H1 (cell line): ENCODE measurements around the gene CD84. TPM values are rescaled to one million over a fixed set of nuclear protein-coding genes. Genes with fewer than 3 reads are reported as not detected.

Source experiments
- EGR1 ChIP-seq: IDR thresholded peaks from 2 replicates; pipeline ENCODE4 v1.6.1; 2011; ENCODE audit warnings: low read depth, low read length, borderline replicate concordance
- EP300 ChIP-seq, 2 experiments: IDR thresholded peaks; 1 replicate in 1 of 2; 2 replicates in 1 of 2; pipeline ENCODE4 v1.6.1; 2011 to 2012; ENCODE audit warnings: low read depth in 2 of 2, low read length in 2 of 2, mild to moderate bottlenecking in 2 of 2, borderline replicate concordance in 1 of 2, inconsistent platforms in 1 of 2, moderate library complexity in 1 of 2
- POLR2A ChIP-seq, 2 experiments: IDR thresholded peaks; 1 replicate in 1 of 2; 2 replicates in 1 of 2; pipeline ENCODE4 v1.6.1; 2011; ENCODE audit warnings: low read depth in 2 of 2, low read length in 2 of 2, mild to moderate bottlenecking in 2 of 2; ENCODE audit errors: control extremely low read depth in 1 of 2
- TAF7 ChIP-seq: optimal IDR thresholded peaks from 2 replicates; pipeline ENCODE3; 2011; ENCODE audit warnings: low read depth, mild to moderate bottlenecking, inconsistent platforms, low read length, moderate library complexity, borderline replicate concordance
- ZNF274 ChIP-seq: IDR thresholded peaks from 2 replicates; pipeline ENCODE4 v1.7.0; 2012; ENCODE audit warnings: low read length, borderline replicate concordance; ENCODE audit errors: extremely low read depth
- polyA plus RNA-seq, 7 experiments: library from polyadenylated mRNA; depleted of rRNA in 3 of 7; stranded (reverse) in 5 of 7; unstranded in 2 of 7; fragments of >200 nt in 5 of 7; fragments of 200-250 nt in 2 of 7; gene quantifications; 1 replicate in 5 of 7; 2 replicates in 1 of 7; 4 replicates in 1 of 7; pipeline versions ENCODE4 v1.2.1 to v1.2.3, GENCODE V29; 2011 to 2013; ENCODE audit warnings: missing spikeins in 2 of 7, mixed read lengths in 2 of 7
- total RNA-seq: library from RNA; stranded (reverse); fragmentation: NEBNext Ultra II Directional; extraction: Animal tissue kit (Norgen Biotek cat#: 25700); gene quantifications from 2 replicates; pipeline ENCODE4 v1.2.1, GENCODE V29; 2021

The CD84 gene
- total and polyA plus RNA-seq, 2 of the 8 experiments (the other 6 are each of a cell fraction or from before 2014, with no cell fraction given), result not detected

GRCh38 chr1:160500321-160500990 is 78.8 kb downstream of the CD84 start (continued):
- TF ChIP-seq ZNF274 (no peak), TAF7 (no peak), POLR2A (IDR thresholded peaks at IDR 0.05; ENCODE audit: control extremely low read depth in 1 of 2, low read depth in 2 of 2, low read length in 2 of 2) (no peak), EGR1 (no peak), EP300 (IDR thresholded peaks at IDR 0.05; ENCODE audit: borderline replicate concordance in 1 of 2, low read depth in 2 of 2, low read length in 2 of 2) (no peak)
